K562 (cell line): ENCODE data around the gene AK2. TPM values are rescaled to one million over a fixed set of nuclear protein-coding genes. Genes with fewer than 3 reads are reported as not detected.

Source experiments
- BRD9 ChIP-seq: fragments of 450-650 bp; IDR thresholded peaks from 2 replicates; pipeline ENCODE4 v1.6.1; 2018; ENCODE audit warnings: low read depth; ENCODE audit not compliant: partially characterized antibody
- CBX5 ChIP-seq: IDR thresholded peaks from 2 replicates; pipeline ENCODE4 v1.6.1; 2014; ENCODE audit warnings: low read depth, borderline replicate concordance
- E2F3 ChIP-seq: fragments of 250-450 bp; sonication (Bioruptor Pico); IDR thresholded peaks from 2 replicates; pipeline ENCODE4 v1.4.0; 2020; ENCODE audit warnings: mild to moderate bottlenecking
- ELF2 ChIP-seq: fragments of 250-450 bp; sonication (Bioruptor Pico); IDR thresholded peaks from 2 replicates; pipeline ENCODE4 v1.5.0; 2021; ENCODE audit warnings: mild to moderate bottlenecking
- FOSL1 ChIP-seq: fragments of 200-800 bp; sonication (Bioruptor generic); conservative IDR thresholded peaks from 2 replicates; pipeline ENCODE4 v1.6.1; 2016; ENCODE audit warnings: missing genetic modification characterization, missing compliant biosample characterization
- GTF2E2 ChIP-seq: fragments of 200-800 bp; sonication (Bioruptor generic); IDR thresholded peaks from 2 replicates; pipeline ENCODE4 v1.6.1; 2016; ENCODE audit warnings: missing genetic modification characterization, missing compliant biosample characterization
- GTF2F1 ChIP-seq: IDR thresholded peaks from 2 replicates; pipeline ENCODE4 v1.6.1; 2011; ENCODE audit warnings: low read depth, low read length, improper control_type of control experiment
- JUND ChIP-seq, 2 experiments: IDR thresholded peaks; 2 replicates in 1 of 2; 3 replicates in 1 of 2; pipeline ENCODE4 v1.6.1; 2011; ENCODE audit warnings: borderline replicate concordance in 2 of 2, low read depth in 2 of 2, low read length in 2 of 2, improper control_type of control experiment in 1 of 2, missing biosample characterization in 1 of 2, missing genetic modification characterization in 1 of 2, missing genetic modification reagents in 1 of 2
- LCOR ChIP-seq: sonication (generic); formaldehyde crosslinking; IDR thresholded peaks from 2 replicates; pipeline ENCODE4 v1.8.0; 2022; ENCODE audit warnings: mild to moderate bottlenecking, missing genetic modification reagents
- MAX ChIP-seq: sonication (generic); formaldehyde crosslinking; IDR thresholded peaks from 2 replicates; pipeline ENCODE4 v1.9.0; 2022; ENCODE audit warnings: mild to moderate bottlenecking, missing genetic modification reagents
- NFIC ChIP-seq: fragments of 450-650 bp; IDR thresholded peaks from 2 replicates; pipeline ENCODE4 v1.6.1; 2017; ENCODE audit warnings: mild to moderate bottlenecking, inconsistent platforms
- TBL1XR1 ChIP-seq, 2 experiments: IDR thresholded peaks; 2 replicates each; pipeline ENCODE4 v1.6.1; 2012; ENCODE audit warnings: improper control_type of control experiment in 2 of 2, low read length in 2 of 2, mild to moderate bottlenecking in 1 of 2
- UBTF ChIP-seq, 2 experiments: IDR thresholded peaks; 2 replicates each; pipeline ENCODE4 v1.6.1; 2012; ENCODE audit warnings: improper control_type of control experiment in 2 of 2, low read depth in 2 of 2, low read length in 2 of 2, borderline replicate concordance in 1 of 2
- ZNF133 ChIP-seq: fragments of 250-450 bp; sonication (Bioruptor Pico); IDR thresholded peaks from 2 replicates; pipeline ENCODE4 v1.4.0; 2020; ENCODE audit warnings: mild to moderate bottlenecking
- ZNF175 ChIP-seq: fragments of 200-800 bp; sonication (Bioruptor generic); IDR thresholded peaks from 2 replicates; pipeline ENCODE4 v1.6.1; 2016; ENCODE audit warnings: low read depth, mild to moderate bottlenecking, missing genetic modification characterization, missing compliant biosample characterization
- polyA plus RNA-seq, 8 experiments: library from polyadenylated mRNA; depleted of rRNA in 4 of 8; stranded (reverse) in 5 of 8; unstranded in 3 of 8; fragments of >200 nt; fragmentation: Nextera tagmentation in 2 of 8; fragmentation: Illumina TruSeq in 1 of 8; extraction: Ambion mirVana in 2 of 8; extraction: Trizol in 1 of 8; gene quantifications; 2 replicates each; pipeline versions ENCODE4 v1.2.1 to v1.2.3, GENCODE V29; 2011 to 2014; ENCODE audit warnings: inconsistent platforms in 1 of 8, missing spikeins in 1 of 8
- total RNA-seq, 7 experiments: library from RNA; depleted of rRNA in 6 of 7; stranded (reverse); fragments of >200 nt in 6 of 7; fragmentation: Illumina TruSeq in 2 of 7; extraction: Trizol in 2 of 7; gene quantifications; 2 replicates each; pipeline versions ENCODE4 v1.2.1 to v1.2.3, GENCODE V29; 2011 to 2021; ENCODE audit warnings: low replicate concordance in 1 of 7
- TF ChIP-seq, protein P1 (sequence below): fragments of 450-650 bp; formaldehyde crosslinking; IDR thresholded peaks from 2 replicates; pipeline ENCODE4 v1.4.0; 2020; ENCODE audit warnings: mild to moderate bottlenecking
- TF ChIP-seq, protein P2 (sequence below), 2 experiments: fragments of 450-650 bp in 1 of 2; sonication (generic) in 1 of 2; formaldehyde crosslinking in 1 of 2; IDR thresholded peaks in 1 of 2; conservative IDR thresholded peaks in 1 of 2; 2 replicates each; pipeline versions ENCODE4 v1.6.1 to v1.8.1; 2016 to 2023; ENCODE audit warnings: mild to moderate bottlenecking in 2 of 2, moderate library complexity in 2 of 2, inconsistent platforms in 1 of 2, missing genetic modification reagents in 1 of 2
- TF ChIP-seq, protein P3 (sequence below): fragments of 250-450 bp; sonication (Bioruptor Pico); IDR thresholded peaks from 2 replicates; pipeline ENCODE4 v1.5.0; 2021; ENCODE audit warnings: mild to moderate bottlenecking, moderate library complexity

The AK2 gene
- total and polyA plus RNA-seq, 9 of the 15 experiments (the other 6 are each of a cell fraction or from before 2014, with no cell fraction given), result 105 to 1,050 (median 509) TPM

GRCh38 chr1:33050221-33051076 lies 13.8 kb upstream of the AK2 start (continued):
- no peak for TF ChIP-seq UBTF (IDR thresholded peaks at IDR 0.05; ENCODE audit: borderline replicate concordance in 1 of 2, low read depth in 2 of 2, low read length in 2 of 2)
- TF ChIP-seq, protein P1, sequence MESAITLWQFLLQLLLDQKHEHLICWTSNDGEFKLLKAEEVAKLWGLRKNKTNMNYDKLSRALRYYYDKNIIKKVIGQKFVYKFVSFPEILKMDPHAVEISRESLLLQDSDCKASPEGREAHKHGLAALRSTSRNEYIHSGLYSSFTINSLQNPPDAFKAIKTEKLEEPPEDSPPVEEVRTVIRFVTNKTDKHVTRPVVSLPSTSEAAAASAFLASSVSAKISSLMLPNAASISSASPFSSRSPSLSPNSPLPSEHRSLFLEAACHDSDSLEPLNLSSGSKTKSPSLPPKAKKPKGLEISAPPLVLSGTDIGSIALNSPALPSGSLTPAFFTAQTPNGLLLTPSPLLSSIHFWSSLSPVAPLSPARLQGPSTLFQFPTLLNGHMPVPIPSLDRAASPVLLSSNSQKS (CRISPR knock-in tag), result no peak
- no peak for TF ChIP-seq E2F3 (CRISPR knock-in tag)
- TF ChIP-seq JUND (IDR thresholded peaks at IDR 0.05; ENCODE audit: borderline replicate concordance, low read depth, low read length), result peak; percentile 92
- no peak; the same call in 2 of the 3 replicates for TF ChIP-seq JUND (tag; IDR thresholded peaks at IDR 0.05; ENCODE audit: borderline replicate concordance, low read depth, low read length)
- TF ChIP-seq CBX5, result no peak
- no peak for TF ChIP-seq NFIC
- TF ChIP-seq MAX (CRISPR knock-in tag), result no peak
- TF ChIP-seq LCOR (CRISPR knock-in tag), result no peak
- TF ChIP-seq, protein P2, sequence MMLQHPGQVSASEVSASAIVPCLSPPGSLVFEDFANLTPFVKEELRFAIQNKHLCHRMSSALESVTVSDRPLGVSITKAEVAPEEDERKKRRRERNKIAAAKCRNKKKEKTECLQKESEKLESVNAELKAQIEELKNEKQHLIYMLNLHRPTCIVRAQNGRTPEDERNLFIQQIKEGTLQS (IDR thresholded peaks at IDR 0.05), result peak; percentile 95
- TF ChIP-seq, protein P2 (CRISPR knock-in tag; conservative IDR thresholded peaks at IDR 0.05), result no peak
- TF ChIP-seq FOSL1 (tag), result peak; percentile 94
- TF ChIP-seq TBL1XR1 (IDR thresholded peaks at IDR 0.05; ENCODE audit: low read length in 2 of 2), result no peak
- TF ChIP-seq BRD9, result no peak
- peak; percentile 80 for TF ChIP-seq ZNF175
- TF ChIP-seq, protein P3, sequence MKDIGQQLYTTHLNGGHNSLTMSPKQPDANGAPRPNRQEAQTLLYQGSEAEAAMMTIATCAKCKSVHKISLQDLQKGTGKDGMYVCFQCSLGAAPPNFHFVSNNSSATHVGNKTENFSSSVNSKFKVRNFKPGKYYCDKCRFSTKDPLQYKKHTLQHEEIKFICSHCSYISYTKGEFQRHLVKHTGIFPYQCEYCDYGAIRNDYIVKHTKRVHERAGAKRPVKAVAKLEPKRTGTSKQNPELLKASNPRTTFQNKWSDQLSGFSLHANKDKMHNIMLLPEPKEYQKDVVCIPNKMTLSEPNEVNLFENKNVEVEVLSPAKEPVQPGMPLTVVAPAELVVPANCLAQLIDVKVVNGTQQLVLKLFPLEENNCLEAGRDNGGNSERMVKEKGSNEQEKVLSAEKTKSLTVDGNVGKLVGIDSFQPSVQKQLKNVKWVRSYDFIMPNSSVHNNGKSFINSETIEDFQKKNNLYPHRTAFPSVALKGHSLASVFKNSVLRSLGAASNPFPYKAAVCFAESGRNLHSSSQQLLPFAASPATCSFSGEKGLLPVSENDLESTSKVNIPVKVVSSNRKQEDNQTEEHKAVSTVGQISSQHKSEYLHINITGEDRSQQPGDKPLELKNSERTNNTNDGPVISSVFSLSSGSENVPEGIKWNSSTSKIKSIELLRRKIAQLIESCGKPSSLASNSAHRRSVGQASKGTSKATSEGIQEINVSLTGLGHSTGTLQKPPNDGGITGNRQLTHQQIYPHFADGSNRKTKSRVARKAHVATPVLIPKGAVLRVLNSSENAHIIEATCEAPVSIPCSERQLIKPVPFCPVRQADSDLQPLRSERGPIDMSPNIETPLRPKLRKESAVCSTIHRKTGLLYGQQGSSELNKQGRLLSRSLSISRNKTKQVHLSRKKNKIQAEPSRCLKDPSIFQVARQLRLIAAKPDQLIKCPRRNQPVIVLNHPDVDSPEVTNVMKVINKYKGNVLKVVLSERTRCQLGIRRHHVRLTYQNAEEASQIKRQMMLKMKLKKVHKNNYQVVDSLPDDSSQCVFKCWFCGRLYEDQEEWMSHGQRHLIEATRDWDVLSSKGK (CRISPR knock-in tag), result no peak
- no peak for TF ChIP-seq ELF2 (CRISPR knock-in tag)
- no peak; the same call in 1 of the 2 replicates for TF ChIP-seq GTF2E2 (tag)
- no peak for TF ChIP-seq ZNF133 (CRISPR knock-in tag)
- no peak for TF ChIP-seq GTF2F1
